ENCODE measurements around the gene MKNK1.

MKNK1 gene

DNA sequence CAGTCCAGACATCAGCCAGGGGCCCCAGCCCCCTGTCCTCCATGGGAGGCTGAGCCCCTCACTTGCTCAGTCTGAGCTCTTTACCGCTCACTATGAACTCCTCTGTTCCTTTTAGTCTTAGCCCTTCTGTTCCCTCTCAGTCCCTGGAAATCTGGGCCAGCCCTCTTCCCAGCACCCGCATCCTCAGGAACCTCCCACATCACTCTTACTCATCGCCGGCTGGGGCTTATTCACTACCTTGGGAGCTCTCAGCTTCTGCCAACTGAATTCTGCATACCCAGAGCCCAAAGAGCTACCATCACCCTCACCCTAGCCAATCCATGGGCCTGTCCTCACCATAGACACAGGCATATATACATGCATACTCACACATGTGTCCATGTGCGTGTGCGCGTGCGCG, 64.1 kb downstream of the MKNK1 start:
- DNase-seq (ENCODE audit: low read depth), result peak; percentile 73

DNA sequence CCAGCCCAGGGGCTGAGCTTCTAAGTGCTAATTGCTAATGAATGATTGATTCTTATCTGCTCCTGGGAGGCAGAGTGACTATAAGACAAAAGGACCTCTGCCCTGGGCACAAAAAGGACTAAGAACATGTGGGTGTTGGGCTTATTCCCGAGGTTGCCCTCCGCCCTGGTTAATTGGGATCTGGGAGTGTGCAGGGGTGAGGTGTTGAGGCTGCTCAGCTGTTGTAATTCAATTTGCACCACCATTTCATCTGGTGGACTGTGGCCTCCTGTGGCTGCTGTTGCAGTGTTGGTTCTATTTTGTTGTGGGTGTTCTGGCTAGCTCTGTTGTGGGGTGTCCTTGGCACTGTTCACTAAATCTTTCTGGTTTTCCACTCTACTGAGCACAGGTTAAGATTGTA, 65.9 kb downstream of the MKNK1 start:
- DNase-seq (ENCODE audit: low read depth), result no peak

DNA sequence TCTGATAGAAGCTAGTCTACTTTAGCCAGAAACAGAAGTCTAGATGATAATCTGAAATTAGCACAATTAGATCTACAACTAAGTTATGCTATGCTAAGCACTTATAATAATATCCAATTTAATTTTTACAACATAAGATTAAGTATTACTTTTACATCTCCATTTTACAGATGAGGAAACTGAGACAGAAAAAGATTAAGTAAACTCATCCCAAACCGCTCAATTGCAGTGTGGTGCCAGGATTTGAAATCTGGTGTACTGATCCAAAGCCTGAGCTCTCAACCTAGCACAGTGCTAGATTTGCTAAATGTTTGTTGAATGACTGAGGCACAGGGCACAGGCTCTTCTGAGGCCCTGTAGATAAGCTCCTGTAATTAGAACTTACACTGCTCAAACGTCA, 66.4 kb downstream of the MKNK1 start:
- DNase-seq (ENCODE audit: low read depth), result no peak

DNA sequence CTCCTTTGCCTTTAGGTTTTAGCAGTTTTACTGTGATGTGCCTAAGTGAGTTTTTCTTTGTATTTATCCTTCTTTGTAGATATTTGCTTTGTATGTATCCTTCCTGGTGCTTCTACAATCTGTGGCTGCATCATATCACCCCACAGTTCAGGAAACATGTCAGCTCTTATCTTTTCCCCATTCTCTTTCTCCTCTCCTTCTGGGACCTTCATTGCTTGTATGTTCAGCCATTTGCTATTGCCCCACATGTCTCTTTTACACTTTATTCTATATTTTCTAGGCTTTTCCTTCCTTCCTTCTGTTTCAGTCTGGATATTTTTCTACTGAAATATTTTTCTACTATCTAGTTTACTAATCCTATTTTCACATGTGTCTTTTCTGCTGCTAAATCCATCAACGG, 67.5 kb downstream of the MKNK1 start:
- no peak for DNase-seq (ENCODE audit: low read depth)

DNA sequence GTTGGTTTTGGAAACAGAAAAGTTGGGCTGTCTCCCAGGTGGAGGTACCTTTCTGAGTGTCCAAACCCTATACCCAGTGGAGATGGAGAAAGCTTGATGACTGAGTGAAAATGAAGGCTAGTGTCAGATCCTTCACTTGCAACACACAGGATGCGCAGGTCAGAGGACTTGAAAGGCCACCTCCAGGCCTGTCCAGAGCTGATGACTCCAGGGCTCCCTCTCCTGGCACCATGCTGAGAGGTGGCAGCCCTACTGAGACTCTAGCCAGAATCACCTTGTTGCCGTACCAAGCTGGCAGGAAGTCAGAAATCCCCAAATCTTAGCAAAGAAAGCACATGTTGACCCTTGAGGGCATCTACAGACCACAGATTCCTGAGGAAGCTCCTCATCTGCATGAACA, 69.0 kb downstream of the MKNK1 start:
- DNase-seq (ENCODE audit: low read depth), result peak; percentile 22

DNA sequence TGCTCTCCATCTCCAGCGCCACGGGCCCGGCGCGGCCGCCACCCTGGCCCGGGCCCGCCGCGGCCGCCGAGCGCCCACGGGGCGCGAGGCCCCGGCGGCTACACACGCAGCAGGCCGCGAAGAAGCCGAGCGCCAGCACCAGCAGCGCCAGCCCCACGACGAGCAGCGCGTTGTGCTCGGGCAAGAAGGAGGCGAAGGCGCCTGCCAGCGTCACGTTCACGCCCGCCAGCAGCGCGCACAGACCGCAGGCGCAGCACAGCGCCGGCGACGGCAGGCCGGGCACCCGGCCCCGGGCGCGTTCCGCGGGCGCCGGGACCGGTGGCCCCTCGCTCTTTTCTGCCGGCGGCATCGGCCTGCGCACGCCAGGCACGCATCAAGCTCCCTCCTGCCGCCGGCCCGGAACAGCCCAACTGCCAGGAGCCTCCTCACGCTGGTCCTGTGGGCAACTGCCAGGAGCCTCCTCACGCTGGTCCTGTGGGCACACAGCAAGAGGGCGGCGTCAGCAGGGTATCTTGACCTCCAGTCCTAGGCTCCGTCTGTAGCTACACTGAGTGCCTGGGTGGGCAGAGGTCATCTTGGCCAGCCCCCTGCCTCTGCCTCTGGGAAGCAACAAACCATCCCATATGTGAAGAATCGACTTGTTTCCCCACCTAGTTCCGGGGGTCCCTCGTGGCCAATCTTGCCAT, 70.7 kb downstream of the MKNK1 start:
- peak; percentile 37 for DNase-seq (ENCODE audit: low read depth)

DNA sequence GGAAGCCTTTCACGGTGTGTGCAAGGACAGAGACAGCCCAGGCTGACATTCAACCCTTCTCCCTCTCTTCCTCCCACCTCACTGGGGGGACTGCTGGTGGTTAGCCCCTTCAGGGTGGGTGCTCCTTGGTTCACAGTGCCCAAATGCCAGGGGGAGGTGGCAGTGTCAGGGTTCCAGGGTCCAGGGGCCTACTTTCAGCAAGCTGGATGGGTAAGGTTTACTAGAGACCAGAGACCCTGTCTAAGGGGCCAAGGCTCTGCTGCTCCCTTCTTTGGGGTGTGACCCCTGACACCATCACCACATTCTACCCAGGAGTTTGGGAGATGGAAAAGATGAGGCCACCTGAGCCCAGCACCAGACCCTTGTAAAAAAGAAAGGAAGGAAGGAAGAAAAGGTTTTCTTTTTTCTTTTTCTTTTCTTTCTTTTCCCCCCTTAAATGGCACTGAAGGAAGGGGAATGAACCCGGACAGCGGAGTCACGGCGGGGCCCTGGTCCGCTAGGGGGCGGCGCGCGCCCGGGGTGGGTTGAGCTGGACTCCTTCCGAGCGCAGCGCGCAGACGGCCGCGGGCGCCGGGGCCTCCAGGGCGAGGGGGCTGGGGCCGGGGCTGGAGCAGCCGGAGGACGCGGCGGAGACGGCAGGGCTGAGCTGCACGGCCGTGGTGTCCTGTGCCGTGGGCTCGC, 71.4 kb downstream of the MKNK1 start:
- peak; percentile 41 for DNase-seq (ENCODE audit: low read depth)

DNA sequence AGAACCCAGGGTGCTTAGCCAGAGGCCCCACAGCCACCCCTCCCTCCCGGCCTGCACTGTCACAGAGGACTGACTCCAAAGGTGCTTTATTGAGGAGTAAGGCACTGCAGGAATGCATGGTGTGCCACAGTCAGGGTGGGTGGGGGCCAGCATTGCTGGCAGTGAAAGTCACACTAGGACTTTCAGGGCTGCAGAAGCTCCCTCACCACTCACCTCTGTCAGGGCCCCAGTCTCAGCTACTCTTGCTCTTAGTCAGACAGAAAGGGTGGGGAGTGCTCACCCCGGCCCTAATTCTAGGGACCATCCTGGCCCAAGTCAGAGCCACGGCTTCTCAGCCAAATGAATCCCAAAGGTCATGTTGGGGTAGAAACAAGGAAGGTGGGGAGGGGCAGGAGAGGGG, 72.0 kb downstream of the MKNK1 start:
- DNase-seq (ENCODE audit: low read depth), result no peak

DNA sequence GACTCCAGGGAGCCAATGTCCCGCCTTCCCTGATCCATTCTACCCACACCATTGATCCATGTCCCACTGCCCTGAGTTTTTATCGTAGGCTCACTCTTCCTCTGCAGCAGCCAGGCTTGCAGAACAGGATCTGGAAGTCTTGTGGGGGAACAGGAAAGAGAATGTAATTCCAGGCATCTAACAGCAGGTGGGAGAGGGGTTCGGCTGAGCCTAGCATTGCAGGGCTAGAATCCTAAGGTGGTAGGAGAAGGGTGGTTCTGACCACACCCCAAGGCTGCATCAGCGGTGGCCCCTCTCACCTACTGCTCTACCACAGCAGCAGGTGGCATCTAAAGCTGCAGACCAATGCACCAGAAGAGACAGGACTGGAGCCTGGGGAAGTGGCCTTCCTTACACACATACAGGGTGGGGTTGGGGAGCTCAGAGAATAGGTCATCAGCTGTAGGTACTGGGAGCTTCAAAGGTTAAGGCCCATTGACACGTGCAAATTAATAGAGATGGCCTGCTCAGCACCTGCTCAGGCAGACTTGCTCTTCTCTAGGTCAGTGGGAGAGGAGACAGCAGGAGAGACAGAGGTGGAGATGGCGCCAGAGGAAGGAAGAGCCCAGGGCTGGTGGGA, 73.2 kb downstream of the MKNK1 start:
- no peak for DNase-seq (ENCODE audit: low read depth)

DNA sequence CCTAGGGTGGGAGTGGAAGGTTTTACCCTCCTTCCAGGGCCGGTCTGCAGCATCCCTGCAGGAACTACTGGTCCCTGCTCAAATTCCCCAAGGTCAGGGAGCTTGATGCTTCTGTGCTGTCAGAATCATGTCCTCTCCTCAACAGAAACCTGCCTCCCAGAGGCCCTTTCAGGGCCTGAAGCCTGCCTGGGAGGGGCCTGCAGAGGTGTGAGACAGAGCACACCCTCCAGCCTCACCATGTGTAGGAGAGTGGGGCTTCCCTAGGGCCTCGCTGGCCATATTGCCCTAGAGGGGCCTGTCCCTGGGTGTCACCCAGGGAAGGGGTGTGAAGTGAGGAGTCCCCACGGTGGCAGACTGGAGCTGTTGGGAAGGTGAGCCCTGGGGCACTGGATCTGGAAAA, 73.8 kb downstream of the MKNK1 start:
- DNase-seq (ENCODE audit: low read depth), result no peak

DNA sequence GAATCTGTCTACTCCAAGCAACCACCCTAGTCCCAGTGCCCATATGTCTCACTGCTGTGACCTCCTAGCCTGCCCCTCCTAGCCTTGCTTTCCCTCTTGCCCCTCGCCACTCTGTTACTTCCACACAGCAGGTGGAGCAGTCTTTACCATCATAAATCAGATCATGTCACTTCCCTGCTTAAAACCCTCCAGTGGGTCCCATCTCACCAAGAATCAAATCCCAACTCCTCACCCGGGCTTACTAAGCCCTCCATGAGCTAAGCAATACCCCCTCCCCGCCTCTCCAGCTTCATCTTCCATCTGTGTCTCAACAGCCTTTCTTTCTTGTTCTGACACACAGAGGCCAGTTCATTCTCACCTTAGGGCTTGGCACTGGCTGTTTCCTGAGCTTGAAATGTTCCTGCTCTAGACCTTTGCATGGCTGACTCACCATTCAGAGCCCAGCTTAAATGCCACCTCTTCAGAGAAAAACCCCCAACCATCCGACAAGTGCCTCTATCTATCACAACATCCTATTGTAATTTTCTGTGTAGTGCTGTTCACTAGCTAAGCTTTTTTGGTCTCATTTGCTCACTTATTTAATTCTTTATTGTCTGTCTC, 74.9 kb downstream of the MKNK1 start:
- DNase-seq (ENCODE audit: low read depth), result no peak

DNA sequence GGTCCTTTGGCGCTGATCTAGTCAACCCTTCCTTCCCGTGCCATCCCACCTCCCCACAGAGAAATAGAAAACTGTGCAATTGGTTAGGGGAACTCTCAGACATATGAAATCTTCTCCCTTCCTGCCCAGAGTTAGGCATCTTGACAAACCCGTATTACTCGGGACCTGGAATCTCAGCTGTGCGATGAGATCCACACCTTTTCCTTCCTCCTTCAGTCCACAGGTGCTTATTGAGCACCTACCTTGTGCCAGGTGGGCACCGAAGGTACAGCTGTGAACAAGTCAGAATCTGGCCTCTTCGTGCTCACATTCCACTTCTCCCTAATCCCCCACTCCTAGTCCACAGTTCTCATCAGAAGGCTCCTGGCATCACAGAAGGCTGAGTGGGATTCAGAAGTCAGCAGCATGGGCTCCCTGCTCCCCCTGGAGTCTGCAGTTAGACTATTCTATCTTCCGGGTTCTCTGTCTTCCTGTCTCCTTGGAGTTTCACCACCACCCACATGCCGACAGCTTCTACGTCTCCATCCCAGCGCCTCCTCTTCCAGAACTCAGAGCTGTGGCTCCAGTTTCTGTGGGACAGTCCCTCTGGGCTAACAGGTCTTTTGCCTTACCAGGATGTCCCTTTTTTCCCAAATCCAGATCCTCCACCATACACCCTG, 75.6 kb downstream of the MKNK1 start:
- DNase-seq (ENCODE audit: low read depth), result peak; percentile 25

DNA sequence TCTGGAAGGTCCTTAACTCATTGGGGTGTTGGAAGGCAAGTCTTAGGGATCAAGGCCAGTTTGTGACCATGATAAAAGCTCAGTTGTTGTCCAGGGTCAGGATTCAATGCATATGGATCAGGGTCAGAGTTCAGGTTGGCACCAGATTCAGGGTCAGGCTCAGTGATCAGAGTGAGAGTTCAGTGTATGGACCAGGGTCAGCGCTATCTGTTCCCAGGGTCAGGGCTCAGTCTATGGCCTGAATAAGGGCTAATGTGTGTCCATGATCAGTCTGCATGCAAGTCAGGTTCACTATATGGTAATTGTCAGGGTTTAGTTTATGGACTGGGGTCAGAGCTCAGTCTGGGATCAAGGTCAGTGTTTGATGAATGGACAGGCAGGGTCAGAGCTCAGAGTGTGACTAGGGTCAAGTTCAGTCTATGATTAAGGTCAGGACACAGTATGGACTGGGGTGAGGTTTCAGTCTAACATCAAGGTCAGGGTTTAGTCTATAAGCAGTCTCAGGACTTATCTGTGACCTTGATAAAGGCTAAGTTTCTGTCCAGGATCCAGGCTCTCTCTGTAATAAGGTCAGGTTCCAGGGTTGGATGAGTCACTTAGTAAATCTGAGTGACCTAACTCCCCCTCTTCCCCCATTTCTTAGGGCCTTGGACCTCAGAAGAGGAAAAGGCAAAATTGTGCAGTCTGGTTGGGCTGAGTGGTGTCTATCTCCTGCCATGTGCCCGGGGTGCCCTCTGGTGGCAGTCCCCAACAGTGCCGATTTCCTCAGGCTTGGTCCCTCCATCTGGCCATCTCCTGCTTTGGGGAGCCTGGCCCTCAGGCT, 76.4 kb downstream of the MKNK1 start:
- DNase-seq (ENCODE audit: low read depth), result peak; percentile 52

DNA sequence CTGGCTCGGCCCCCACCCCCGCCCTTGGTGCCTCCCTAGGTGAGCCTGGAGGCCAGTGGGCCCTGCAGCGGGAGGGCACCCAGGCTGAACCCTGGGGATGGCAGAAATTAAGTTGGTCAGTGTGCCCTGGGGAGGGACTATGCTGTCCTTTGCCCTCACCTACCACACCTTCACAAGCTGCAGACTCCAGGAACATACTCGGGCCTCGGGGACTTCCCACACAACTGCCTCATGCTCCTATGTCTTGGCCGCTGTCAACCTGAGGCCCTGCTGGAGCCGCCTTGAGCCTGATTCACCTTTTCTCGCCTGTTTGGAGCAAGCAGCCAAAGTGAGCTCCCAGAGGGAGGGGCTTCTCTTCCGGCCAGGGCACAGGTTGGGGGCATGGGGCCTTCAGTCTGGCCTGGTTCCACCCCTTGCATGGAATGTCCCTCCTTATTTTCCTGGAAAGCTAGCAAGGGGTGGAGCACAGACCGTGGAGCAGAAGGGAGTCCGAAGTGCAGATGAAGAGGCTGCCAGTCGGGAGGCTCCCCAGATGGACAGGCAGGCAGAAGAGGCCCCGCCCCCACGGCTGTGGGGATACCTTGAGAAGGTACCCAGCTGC, 77.3 kb downstream of the MKNK1 start:
- no peak for DNase-seq (ENCODE audit: low read depth)

DNA sequence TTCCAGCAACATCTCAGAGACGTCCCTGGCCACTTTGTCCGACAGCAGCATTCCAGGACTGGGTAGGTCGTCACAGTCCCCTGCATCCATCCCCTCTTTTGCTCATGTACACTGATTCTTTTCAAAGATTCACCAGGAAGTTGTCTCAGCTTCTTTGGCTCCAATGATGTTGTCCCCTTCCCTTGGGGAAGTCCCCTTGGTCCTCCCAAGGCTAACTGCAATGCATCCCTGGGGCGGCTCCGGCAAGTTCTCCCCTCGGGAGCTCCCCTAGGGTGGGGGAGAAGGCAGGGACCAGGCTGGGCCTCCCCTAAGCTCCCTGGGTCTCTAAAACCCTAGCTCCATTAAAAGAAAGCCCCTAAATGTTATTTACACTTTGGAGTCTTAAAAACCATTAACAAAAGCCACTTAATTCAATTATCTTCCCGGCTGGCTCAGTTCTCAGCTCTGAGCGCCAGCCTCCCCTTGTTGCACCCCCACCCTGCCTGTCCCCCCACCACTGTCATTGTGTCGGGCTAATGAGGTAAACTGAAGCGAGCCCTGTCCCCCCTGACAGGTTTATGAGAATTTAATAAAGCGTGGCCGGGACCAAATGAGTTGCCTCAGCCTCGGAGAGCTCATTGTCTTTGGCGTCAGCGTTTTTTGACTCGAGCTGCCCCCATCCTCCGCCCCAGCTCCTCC, 77.9 kb downstream of the MKNK1 start:
- no peak for DNase-seq (ENCODE audit: low read depth)

DNA sequence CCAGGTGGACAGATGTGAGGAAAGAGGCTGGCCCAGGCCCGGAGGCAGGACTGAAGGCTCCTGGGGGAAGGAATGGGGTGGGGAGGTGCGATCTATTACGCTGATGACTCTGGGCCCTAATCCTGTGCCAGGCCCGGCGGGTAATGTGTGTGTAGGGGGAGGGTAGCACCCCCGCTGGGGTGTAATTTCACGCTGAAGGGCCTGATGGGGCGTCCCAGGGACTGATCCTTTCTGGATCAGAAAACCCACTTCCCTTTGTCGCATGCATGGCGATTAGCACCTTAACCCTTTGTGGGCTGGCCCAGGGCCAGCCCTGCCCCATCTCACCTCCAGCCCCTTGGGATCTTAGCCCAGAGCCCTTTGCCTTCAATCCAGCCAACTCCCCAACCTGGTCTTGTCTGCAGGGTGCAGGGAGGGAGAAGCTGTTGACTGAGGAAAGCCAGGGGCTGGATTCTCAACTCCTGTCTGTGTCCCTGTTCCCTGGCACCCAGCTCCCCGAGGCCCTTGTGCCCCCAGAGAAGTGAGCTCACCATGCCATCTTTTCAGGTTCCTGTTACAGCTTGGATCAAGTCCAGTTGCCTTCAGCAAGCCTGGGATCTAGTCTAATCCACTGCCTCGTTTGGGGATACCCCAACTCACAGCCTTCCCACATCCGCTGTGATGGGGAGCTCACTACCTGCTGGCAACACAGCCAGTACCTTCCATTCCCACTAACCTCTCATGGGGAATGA, 78.7 kb downstream of the MKNK1 start:
- DNase-seq (ENCODE audit: low read depth), result no peak

DNA sequence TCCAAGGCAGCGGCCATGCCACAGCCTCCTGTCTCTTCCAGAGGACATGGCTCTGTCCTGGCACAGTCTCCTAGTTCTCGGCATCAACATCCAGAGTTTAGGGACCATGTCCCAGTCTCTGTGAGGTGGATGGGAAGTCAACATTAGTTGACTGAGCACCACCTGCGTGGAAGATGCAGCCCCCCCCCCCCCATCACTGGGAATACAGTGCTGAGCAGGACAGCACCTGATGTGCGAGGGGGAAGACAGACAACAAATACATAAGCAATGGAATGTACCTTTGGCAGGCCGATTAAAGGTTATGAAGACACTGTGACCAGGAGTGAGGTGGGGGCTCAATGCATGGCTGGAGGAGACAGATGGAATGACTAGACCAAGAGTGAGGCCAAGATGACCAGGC, 79.2 kb downstream of the MKNK1 start:
- DNase-seq (ENCODE audit: low read depth), result no peak

DNA sequence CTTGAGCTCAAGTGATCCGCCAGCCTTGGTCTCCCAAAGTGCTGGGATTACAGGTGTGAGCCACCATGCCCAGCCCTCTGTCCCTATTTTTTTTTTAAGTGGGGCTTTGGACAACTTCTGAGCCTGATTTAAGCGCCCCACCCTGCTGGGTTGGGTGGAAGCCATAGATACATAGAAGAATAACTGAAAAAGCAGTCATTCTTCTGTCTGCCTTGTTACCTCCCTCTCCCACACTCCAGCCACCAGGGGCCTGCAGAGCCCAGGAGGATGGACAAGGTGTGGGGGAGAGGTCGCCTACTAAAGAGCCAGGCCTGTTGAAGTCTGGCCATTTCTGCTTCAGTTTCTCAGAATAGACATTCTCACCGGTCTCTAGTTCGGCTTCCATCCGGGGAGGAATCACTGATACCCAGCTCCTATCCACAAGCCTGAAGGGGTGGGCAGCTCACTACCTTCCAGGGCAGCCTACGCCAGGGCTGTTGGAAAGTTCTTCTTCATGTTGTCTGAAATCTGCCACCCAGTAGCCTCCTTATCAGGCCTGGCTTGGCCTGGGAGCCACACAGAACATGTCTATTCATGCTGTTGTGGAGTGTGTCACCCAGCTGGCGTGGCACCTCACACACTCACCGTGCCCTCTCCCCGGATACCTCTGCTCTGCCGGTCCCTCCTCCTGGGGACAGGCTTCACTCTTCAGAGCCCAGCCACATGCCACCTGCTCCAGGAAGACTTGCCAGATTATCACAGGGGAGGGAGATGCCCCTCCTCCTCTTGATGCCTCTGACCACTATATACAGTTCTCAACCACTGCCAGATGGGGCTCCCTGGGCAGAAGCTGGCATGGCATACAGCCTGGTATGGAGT, 80.3 kb downstream of the MKNK1 start:
- no peak for DNase-seq (ENCODE audit: low read depth)

DNA sequence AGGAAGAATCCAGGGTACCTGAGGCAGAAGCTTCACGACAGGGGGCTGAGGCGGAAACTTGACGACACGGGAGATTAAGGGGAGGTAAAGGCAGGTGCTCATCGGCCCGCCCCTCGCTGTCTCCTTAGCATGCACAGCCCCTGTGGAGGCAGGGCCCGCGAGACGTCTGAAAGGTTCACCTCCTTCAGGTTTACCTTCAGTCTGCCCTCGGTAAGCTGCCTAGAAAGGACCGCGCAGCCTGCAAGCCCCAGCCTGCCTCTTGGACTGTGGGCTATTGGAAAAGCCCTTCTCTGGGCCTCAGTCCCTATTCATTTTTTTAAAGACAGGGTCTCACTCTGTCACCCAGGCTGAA, 81.1 kb downstream of the MKNK1 start:
- no peak for DNase-seq (ENCODE audit: low read depth)
